ENCODE measurements around the gene MRPL53.
"Not testable (repeated sequence)": the region's sequence is repeated elsewhere in the genome, so short reads cannot be mapped to it uniquely, and the experiment has no call there.

The MRPL53 gene

DNA sequence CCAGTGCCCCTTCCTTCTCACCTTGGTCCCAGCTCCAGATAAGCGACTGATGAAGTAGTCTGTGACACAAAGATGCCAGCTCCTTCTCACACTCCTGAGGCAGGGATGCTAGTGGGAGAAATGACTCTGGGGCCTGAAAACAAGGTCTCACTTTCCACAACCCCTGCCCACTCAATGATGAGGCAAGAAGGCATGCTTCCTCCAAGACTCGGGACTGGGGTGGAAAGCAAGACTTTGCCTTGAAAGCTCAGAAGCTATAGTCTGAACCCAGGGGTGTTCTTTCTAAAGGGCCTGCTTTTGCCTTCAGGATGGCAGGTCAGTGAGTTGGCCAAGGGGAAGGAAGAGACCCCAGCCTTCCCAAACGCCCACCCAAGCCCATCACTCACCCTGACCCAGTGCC is 9.0 kb upstream of the MRPL53 start:
- no peak for DNase-seq

DNA sequence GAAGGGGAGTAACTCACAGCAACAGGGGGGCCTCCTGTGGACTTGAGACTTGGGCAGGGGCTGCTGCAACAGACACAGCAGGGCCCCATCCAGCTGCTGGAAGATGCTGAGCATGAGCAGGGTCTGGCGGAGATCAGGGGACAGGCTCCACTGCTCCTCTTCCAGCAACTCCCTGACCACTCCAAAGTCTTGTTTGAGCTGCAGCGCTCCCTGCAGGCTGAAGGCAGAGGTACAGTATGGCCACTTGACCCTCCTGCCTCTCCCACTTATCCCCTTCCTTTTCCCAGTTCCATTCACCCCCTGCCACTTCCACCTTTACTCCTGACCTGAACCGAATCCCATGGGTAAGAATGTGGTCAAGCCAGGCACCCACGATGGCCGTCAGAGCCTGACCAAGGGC is 2.4 kb upstream of the MRPL53 start:
- no peak for DNase-seq

DNA sequence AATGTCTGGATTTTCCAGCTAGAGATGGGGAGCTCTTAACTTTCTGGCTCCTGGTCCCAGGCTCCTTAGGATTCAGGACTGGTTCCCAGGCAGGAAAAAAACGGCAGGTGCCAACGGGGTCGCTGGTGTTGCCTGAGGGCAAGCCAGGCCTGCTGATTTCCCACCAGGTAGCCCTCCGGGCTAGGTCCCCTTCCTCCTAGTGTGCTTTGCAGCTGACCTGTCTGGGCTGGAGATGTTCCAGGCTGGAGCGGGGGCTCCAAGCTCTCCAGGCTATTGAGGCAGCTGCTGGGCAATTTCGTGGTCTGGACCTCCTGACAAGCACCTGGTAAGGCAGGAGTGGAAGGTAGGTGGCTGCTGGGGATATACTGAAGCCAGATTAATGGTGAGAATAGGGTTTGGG is 2.0 kb upstream of the MRPL53 start:
- no peak for DNase-seq

GRCh38 chr2:74472945-74473258 is 422 bp upstream of the MRPL53 start:
- DNase-seq = no peak

DNA sequence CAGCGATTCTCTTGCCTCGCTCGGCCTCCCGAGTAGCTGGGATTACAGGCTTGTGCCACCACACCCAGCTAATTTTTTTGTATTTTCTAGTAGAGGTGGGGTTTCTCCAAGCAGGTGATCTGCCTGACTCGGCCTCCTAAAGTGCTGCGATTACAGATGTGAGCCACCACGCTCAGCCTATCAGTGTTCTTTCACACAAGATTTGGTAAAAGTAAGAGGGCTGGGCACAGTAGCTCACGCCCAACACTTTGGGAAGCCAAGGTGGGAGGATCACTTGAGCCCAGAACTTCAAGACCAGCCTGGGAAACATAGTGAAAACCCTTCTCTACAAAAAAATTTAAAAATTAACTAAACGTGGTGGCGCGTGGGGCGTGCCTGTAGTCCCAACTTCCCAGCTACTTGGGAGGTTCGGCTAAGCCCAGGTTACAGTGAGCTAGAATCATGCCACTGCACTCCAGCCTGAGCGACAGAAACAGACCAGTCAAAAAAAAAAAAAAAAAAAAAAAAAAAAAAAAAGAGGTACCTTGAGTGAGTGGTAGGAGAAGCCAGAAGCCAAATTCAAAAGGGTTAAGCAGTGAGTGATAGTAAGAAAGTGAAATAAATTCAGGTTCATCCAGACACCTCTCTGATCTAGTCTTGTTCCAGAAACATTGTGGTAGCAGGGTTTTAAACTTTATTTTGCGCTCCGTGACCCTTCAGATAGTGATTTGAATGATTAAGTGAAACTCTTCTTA is 981 bp downstream of the MRPL53 start:
- DNase-seq = no peak

- not testable (repeated sequence) for DNase-seq
Measured at GRCh38 chr2:74470742-74471141, 1.7 kb downstream of the MRPL53 start.

DNA sequence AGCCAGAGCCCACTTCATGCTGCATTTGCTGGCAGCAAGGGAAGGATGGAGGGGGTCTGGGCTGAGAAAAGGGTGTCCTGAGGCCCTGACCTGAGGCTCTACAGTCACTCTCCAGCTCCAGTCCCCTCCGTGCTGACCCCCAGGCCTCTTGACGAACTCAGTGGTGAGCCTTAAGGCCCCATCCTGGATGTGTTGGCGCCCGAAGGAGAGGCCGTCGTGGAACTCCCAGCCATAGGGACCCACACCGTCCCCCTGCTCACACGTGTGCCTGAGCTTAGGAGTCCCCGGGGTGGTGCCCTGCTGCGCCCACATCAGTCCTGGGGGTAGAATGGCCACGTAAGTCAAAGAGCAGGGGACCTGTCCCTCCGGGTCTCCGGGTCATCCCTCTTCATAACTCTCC is 8.1 kb downstream of the MRPL53 start:
- DNase-seq = no peak

- no peak for DNase-seq
Measured at GRCh38 chr2:74462786-74463105, 9.7 kb downstream of the MRPL53 start.

DNA sequence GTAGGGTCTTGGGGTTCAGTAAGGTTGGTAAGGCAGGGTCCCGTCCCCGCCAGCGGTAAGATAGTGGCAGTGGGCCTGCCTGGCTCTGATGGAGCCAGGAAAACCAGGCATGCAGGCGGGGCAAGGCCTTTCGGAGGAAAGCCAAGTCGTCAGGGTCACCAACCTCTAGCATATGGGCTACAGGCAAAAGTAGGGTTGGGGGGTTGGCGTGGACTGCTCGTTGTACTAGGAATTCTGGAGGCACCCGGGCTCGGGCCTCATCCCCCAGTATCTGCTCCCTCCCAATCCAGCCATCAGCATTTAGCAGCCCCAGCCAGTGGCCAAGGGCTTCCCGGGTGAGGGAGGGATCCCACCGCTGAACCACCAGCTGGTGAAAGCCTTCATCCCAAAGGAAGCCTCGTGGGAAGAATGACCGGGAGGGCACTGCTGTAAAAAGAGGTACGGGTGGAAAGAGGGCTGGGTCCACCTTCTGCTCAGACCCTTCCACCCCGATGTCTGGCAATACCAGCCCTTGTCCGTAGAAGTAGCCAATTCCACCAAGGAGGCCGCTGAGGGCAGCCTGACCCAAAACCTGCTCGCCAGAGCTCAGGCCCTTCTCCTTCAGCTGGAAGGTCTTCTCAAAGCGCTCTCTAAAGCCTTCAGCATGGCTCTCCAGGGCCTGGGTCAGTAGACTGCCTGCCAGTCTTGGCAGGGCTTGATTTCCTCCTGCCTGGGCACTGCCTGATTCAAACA is 10.3 kb downstream of the MRPL53 start:
- no peak for DNase-seq

GRCh38 chr2:74461187-74462053 is 11.1 kb downstream of the MRPL53 start:
- DNase-seq = no peak

- DNase-seq = not testable (repeated sequence)
Measured at GRCh38 chr2:74460187-74460586, 12.3 kb downstream of the MRPL53 start.

GRCh38 chr2:74459503-74460118 is 12.9 kb downstream of the MRPL53 start:
- not testable (repeated sequence) for DNase-seq

DNA sequence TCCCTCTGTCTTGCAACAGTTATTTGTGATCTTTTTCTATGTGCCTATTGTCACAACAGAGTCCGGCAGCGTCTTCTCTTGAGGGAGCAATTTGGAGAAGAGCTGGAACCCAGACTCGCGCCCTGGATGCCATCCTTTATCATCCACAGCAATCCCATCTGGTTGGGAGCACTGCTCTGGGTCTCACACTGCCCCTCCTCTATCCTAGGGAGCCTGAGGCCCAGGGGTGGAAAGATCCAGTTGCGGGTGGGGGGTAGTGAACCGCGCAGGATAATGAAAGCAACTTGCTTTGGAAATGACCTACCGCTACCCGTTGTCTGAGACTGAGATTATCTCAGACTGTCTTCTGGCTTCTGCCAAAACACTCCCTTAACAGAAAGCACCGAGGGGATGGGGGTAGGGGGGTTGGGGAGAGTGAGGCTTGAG is 13.5 kb downstream of the MRPL53 start:
- no peak for DNase-seq

- peak; percentile 99 for DNase-seq
Measured at GRCh38 chr2:74458132-74458937, 14.1 kb downstream of the MRPL53 start, which contains the start of gene WBP1. TSS of gene WBP1 (plus strand) at chr2:74458438. CDS start at chr2:74458603, 165 bp downstream.

DNA sequence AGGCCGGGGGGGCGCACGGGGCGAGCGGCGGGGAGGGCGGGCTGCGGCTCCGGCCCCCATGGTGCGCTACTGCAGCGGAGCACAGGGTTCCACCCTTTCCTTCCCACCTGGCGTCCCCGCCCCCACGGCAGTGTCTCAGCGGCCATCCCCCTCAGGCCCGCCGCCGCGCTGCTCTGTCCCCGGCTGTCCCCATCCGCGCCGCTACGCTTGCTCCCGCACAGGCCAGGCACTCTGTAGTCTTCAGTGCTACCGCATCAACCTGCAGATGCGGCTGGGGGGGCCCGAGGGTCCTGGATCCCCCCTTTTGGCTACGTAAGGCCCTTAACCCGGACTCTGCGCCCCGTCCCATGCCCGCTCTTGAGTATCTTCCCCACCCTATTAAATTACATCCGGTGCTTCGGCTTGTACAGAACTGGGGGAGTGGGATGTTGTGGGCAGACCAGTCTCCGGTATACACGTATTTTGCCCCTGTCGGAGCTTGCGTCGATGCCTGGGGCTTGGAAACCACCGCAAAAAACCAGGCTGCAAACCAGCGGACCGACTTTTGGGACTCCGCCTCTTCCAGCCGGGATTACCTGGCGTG is 14.8 kb downstream of the MRPL53 start:
- peak; percentile 53 for DNase-seq

DNA sequence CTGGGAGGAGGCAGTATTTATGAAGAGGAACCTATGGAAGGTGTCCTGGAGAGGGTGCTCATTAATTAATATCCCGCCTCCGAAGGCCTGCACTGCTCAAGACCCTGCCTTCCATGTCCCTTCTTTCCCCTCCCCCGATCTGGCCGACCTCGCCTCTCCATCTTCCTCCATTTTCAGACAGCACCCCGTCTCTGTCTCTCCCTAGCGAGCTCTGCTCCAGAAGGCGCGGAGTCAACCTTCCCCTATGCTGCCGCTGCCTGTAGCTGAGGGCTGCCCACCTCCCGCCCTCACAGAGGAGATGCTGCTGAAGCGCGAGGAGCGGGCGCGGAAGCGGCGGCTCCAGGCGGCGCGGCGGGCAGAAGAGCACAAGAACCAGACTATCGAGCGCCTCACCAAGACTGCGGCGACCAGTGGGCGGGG is 15.3 kb downstream of the MRPL53 start:
- DNase-seq = peak; percentile 50

DNA sequence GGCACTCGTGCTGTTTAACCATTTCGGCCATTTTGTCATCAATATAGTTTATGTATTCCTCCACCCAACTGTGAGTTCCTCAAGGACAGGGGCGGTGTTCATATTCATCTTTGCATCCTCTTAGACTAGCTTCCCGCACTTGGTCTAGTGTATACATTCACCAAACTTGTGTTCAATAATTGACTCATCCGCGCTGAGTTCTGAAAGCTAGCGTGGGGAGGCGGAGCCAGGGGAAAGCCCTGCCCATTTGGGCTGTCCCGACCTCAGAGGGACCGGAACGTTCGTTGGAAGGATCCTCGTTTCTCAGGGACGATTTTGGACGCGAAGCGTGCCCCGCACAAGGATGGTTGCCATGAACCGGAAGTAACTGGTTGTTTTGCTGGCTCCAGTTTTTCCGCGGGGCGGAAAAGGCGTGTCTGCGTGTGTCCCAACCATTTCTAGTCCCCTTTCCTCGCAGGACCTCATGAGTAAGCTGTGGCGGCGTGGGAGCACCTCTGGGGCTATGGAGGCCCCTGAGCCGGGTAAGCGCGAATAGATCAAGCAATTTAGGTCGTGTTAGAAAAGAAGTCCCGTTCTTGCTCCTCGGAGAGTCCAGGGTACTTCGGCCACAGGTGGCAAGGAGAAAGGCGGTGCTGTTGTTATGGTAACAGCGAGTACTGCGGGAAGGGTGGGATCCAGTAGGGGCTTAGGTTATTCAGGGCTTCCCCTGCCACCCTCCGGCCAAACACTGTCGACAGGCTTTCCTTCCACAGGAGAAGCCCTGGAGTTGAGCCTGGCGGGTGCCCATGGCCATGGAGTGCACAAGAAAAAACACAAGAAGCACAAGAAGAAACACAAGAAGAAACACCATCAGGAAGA is 17.6 kb downstream of the MRPL53 start, which contains the start of gene INO80B:
TSS of gene INO80B (plus strand) at position 434 of the 858 bp plus-strand sequence. CDS start at position 464, 30 bp downstream.
- peak; percentile 97 for DNase-seq

DNA sequence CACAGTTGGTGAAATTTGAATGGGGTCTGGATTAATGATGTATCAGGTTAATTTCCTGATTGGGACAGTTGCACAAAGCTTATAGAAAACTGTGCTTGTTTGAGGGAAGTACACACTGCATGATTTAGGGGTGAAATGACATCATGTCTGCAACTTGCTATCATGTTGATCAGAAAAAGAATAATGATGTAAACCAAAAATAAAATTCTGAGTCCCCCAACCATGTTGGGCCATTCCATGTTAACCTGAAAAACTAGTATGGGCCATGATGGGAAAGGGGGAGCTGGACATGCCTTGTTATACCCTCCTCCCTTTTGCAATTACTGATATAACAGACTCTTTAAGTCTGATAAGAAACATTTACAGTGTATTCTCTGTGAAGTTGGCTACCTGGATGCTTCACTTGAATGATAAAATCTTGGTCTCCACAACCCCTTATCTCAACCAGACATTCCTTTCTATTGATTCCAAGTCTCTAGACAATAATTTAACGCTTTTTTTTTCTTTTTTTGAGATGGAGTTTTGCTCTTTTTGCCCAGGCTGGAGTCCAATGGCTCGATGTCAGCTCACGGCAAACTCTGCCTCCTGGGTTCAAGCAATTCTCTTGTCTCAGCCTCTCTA is 21.8 kb downstream of the MRPL53 start:
- DNase-seq = no peak

GRCh38 chr2:74448771-74449170 is 23.7 kb downstream of the MRPL53 start:
- DNase-seq = no peak

Measured in NCI-H1694 treated with DMSO at 0.1 percent for 48 hours (cell line).